ENCODE data around the gene ANO4.

Gene ANO4

DNA sequence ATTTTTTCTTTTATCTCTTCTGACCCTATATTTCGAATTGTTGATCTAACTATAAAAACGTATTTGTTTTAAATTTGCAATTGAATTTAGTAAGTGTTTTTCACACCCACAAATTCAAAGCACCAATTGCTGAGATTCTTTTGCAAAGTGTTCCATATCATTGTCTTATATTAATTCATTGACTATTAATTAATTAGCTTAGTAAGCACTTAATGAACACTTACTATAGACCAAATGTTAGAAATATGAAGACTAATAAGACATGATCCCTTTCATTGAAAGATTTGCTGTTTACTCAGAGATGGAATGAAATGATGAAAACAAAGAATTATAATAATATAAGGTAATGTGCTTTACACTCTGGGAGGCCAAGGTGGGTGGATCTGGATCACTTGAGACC lies 14.2 kb downstream of the ANO4 start:
- no peak for DNase-seq (ENCODE audit: low read depth)

DNA sequence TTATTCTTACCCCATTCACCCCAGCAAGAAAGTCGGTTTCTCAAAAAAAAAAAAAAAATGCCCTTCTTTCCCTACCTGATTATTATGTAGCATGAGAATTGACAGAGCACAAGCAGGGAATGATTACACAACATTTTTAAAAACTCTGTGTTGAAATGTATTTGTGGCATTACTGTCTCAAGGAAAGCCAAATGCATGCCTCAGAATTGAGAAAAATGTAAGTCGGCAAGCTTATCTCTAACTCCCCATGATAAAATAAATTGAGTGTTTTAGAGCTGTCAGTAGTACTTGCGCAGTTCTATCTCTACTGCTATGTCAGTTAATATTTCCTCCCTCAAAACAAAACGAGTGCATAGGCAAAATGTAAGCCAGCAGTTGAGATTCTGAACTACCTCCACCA lies 25.7 kb downstream of the ANO4 start:
- DNase-seq (ENCODE audit: low read depth): no peak

DNA sequence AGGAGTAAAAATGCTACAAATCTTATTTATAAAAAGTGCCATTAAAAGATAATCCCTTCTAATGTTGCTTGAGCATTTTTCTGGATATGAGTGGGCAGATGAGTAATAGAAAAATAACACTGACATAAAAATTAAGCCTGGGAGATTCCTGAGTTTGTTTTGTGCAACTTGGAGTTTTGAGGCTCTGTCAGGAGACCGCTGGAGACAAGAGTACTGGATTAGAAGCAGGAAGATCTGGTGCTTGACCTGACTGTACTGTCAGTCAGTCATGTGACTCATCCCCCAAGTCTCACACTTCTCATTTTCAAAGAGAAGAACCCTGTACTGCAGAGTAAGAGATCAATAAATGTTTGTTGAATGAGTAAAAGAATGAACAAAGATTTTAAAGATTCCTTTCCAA lies 29.4 kb downstream of the ANO4 start:
- no peak for DNase-seq (ENCODE audit: low read depth)

DNA sequence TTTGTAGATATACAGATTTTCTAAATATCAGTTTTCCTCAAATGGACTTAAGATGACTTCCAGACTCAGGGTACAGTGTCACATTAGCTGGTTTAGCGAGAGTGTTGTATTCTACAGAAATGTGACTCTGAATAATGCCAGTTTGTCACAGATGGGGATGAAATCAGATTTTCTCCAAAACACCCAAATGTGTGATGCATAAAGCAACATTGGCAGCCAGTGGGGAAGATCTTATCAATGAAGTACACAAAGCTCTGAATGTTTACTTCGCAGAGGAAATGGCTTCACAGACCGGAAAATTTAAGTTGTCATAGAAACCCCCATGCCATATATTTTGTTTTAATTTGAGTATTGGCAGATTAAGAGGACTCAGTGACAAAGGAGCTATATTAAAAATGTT lies 29.9 kb downstream of the ANO4 start:
- DNase-seq (ENCODE audit: low read depth): no peak

DNA sequence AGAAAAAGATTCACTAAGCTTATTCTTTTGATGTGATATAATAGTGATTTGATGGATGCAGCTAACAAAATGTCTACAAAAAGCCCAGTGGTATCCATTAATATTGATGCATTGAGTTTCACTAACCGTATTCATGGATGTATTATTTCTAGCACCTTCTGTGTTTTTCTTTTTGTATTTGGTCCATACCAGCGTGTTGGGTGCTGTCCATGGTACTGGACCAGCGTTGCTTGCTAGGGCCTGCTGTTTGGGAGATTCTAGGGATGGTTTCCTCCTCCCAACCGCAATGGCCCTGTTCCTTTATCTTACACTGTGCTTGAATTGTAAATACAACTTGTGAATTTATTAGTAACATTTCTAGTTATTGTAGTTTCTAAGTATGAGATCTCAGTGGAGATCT lies 31.7 kb downstream of the ANO4 start:
- DNase-seq (ENCODE audit: low read depth): no peak

DNA sequence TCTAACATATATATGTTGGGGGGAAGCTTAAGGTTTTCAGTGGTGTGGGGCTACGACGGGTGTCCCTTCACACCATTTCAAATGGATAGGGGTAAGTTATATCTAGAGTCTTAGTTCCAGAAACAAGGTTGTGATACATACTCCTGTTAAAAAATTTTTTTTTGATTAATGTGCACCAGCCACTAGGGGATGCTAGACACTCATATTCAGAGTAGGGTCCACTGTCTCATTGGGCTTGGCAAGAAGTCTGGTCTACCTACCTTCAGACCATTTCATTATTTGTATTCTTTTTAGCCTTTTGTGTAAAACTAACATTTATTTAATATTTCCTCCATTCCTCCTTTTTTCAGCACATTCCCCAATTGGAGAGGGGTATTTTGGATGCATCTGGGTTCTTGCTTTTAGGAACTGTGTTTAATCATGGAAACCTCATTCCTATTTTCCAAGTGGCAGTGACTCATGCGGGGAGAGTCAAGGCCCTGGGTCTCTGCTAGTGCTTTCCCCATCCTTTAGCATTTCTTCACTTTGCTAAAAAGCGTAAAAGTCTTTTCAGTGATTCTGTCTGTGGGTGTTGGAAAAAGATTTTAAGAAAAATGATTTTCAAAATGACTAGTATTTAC lies 33.4 kb downstream of the ANO4 start:
- DNase-seq (ENCODE audit: low read depth): no peak

DNA sequence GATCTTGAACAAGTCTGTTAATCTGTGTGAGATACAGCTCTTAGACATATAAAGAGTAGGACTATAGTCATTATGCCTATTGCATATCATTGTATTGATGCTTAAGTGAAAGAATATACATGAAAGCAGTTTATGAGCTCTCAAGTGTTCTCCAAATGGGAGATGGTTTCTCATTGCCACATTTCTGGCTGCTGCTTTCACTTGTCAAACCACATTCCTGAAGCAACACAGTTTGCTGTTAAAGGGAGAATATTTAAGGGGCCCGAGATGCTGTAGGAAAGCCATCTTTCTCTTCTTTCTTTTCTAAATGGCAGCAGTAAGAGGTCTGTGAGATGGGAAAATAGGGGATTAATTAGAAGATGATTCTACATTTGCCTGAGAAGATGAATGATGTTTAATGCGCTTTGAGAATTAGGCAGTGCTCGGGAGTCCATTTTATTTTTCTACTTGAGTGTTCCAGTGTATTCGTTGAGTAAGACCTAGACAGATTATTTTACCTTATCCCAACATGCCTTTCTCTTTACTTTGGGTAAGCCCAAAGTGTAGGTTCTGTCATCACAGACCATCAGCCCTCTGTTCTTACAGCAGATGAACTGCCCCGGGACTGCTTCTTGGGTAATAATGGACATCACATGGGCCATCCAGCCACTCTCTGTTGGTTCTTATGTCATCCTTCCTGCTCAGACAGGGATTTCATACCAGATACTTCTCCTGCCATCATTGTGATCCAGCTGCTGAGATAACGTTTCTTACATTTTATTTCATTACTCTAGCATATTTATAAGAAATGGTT lies 35.6 kb downstream of the ANO4 start:
- no peak for DNase-seq (ENCODE audit: low read depth)

DNA sequence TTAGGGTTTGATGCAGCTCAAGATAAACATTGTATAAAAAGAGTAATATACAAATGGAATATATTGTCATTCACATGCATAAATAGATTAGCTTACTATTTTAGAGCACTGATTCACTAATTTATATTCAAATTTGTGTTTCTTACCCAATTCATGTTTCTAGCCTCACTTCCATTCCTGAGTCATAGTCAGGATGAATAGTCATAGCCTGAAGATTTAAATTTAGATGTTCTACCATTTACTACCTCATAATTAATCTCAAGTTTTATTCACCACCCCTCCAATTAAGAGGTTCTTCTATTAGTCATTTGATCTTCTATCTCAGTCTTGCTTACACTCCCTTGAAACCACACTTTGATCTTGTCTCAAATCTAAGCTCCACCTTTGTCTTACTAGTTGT lies 38.7 kb downstream of the ANO4 start:
- DNase-seq (ENCODE audit: low read depth): no peak

DNA sequence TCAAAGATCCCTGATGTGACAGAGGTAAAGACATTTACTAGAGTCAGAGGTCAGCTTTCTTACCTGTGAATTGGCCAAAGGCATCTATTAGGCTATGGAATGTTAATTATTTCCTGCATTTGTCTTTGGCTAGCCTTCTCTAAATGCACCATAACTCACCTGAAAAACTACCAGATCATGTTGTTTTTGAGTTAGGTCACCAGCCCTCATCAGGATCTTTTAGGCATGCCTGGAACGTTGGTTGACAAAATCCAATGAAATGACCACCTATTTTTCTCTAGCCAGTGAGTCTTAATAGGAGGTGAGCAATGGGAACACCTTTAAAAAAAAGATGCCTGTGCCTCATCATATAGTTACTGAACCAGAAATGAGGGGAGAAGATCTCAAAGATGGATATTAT lies 46.2 kb downstream of the ANO4 start:
- no peak for DNase-seq (ENCODE audit: low read depth)

DNA sequence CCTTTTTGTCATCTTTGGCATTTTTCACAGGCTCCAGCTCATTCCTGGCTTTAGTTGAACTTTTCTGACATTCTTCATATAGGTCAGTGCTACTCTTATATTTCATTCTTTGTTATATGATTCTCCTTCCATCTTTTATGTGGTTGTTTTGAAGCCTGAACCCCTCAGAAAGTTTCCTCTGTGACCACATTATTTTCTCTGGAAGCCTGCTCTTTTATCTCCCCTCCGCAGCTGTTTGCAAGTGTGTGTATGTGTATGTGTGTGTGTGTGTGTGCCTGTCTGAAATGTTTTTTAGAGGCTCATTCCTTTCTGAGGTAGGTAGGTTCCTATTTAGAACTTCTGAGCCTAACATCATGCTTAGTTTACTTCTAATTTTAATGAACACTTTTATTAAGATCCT lies 47.6 kb downstream of the ANO4 start:
- no peak for DNase-seq (ENCODE audit: low read depth)

DNA sequence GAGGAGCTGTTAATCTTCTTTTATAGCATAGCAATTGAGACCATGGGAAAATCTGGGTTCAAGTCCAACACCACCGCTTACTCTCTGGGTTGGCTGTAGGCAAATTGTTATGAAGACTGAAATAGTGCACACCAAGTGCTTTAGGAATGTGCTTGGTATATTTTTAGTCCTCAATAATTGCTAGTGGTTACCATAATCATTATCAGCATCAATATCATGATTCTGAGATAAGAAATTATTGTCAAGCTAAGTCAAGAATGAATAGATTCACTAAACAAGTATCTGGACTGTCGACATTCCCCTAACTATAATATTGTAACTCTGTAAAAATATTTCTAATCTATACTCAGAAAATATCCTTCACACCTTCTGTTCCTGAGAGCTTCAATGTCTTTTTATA lies 48.5 kb downstream of the ANO4 start:
- DNase-seq (ENCODE audit: low read depth): no peak

DNA sequence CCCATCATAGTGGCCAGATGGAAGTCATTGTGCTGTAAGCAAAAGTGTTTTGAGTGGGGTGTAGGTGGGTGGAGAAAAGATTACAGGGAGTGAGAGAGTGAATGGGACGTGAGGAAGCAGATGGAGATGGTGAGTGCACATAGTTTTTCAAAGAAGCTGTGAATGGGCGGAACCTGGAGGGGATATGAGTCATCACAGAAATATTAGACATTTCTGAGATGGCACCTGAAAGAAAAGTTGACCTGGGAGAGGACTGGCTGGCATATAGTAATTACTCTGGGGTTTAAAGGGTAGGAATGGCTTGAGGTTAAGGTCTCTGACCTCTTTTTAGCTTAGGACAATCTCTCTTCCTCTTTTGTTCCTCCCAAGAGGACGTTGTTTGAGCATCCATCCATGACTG lies 50.5 kb downstream of the ANO4 start:
- DNase-seq (ENCODE audit: low read depth): no peak

DNA sequence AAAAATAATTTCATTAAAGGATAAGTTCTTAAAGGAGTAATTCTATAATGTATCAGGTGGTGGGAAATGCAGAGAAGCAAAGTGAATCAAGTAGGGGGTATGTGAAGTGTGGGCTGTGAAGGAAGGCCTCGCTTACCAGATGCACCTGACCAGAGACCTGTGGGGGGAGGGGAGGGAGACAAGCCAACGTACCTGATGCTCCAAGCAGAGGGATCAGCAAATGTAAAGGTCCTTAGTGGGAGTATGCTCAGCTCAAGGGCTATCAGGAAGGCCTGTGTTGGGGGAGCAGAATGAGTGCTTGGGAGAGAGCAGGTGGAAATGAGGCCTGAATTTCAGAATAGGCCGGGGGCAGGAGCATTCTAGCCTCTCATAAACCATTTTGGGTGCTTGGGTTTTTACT lies 57.1 kb downstream of the ANO4 start:
- DNase-seq (ENCODE audit: low read depth): no peak

DNA sequence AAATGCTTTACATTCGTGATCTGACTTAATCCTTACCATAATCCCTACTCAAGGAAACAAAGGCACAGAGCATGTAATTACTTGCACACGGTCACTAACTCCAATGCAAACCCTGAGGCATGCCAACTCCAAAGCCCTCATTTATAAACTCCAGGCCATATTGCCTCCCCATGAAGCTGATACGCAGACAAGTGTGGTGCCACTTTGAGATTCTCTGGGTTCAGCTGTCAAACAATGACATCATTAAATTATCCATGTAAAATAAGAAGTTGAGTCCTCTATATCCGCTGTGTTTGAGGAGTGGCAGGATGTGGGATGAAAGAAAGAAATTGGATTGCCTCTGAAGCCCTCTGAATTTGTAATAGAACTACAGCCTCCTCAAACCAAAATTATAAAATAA lies 62.8 kb downstream of the ANO4 start:
- DNase-seq (ENCODE audit: low read depth): no peak

DNA sequence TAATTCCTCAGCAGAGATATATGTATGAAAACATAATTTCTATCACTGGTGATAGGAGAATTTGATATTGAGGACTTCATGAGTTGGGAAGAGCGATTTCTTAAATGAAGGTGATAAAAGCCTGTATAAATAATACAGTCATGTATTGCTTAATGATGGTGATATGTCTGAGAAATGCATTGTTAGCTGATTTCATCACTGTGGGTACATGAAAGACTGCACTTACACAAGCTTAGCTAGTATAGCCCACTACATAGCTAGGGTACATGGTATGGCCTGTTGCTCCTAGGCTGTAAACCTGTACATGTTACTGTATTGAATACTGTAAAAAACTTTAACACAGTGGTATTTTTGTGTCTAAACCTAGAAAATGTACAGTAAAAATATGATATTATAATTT lies 63.4 kb downstream of the ANO4 start:
- DNase-seq (ENCODE audit: low read depth): no peak

DNA sequence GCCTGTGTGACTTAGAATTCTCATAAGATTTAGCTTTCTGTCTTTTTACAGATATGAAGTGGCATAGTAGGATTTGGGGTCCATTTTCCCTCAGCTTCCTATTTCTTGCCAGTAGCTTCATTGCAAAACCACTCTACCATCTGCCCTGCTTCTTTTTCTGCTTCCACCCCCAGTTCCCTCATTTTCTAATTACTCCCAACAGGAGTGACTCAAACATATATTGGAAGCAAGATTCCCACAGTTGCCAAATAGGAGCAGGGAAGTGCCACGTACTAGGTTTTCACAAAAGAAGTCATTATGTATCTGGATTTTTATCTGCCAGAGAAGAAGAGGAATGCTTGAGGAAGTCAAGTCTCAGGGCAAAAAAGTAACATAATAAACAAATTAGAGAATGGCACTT lies 64.1 kb downstream of the ANO4 start:
- no peak for DNase-seq (ENCODE audit: low read depth)

DNA sequence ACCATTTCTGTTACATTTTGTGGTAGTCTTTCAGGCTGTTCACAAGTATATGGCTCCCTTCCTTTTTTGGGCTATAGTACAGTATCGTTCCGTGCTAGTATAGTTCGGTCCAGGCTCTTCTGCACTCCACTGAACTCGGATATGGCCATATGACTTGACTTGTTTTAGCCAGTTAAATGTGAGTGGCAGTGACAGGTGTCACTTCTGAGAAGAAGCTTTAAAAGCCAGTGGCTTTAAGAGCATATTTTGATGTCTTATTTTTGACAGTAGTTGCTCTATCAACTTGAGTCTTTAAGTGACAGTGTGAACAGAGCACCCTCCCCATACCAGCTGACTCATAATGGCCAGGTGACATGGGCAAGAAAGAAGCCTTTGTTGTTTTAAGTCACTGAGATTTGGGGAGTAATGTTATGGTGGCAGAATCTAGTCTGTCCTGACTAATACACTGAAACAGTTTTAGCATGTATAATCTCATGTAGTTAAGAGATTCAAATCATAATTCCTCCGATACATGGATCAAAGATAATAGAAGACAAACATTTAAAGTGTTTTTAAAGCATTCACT lies 64.6 kb downstream of the ANO4 start:
- DNase-seq (ENCODE audit: low read depth): no peak

DNA sequence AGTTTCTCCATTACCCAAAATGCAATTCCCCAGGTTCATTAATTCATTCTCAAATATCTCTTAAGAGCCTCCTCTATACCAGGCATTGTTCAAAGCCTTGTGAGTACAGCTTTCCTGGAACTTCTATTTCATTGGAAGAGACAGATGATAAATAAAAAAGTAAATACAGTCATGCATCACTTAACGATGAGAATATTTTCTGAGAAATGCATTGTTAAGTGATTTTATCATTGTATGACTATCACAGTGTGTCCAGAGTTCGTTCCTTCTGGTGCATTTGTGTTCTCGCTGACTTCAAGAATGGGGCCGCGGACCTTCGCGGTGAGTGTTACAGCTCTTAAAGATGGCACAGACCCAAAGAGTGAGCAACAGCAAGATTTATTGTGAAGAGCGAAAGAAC lies 66.0 kb downstream of the ANO4 start:
- DNase-seq (ENCODE audit: low read depth): no peak

DNA sequence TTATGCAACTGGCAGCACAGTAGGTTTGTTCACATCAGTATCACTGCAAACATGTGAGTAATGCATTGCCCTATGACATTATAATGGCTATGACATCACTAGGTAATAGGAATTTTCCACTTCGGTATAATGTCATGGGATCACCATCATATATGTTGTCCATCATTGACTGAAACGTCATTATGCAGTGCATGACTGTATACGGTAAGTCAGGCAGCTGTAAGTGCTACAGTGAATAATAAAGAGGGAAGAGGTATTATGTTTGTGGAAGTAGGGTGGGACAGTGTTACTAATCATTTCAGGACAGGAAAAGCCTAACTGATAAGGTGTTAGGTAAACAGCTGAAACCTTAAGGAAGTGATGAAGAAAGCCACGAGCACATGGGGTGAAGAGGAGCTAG lies 68.1 kb downstream of the ANO4 start:
- DNase-seq (ENCODE audit: low read depth): no peak

DNA sequence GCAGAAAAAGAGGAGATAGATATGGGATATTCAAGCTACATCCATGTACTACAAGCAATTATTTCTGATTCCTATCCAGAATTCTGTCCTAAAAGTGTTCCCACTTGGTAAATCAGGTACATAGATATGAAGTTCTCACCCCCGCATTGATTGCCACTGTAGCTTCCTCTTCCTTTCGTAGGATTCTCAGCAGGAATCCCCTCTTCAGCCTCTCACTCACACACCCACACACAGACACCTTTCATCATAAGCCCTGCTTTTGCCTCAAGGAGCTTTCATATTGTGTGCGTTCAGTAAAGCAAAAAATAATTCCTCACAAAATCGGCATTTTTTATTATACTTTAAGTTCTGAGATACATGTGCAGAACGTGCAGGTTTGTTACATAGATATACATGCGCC lies 69.8 kb downstream of the ANO4 start:
- DNase-seq (ENCODE audit: low read depth): no peak

DNA sequence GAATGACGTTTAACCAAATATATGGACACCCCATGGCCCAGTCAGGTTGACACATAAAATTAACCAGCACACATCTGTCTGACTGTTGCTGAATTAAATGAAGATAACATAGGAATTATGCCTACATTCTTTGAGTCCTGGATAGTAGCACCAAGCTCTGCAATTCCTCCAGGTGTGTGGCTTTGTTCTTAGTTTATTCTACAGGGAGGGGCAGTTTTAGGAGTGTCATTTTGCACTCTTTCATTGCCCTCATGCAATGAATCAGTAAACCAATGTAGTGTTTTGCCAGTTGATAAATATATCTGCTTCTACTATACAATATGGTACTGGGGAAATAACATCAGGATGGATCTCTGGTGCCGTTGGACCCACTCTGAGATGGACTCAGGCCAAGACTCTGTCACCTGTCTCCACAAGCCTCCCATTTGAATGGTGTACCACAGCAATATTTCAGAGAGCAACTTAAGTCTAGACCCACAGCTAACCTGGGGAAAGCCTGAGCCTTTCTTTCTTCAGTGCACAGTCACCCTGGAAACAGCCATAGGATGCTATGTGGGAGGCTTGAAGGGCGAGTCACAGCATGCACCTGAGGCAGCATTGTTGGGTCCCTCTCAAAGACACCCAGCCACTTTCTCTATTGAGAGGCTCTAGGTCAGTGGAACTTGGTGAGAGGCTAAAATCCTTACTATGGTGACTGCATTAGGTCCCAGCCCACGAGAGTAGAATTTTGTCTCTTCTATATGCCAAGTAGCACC lies 73.2 kb downstream of the ANO4 start:
- no peak for DNase-seq (ENCODE audit: low read depth)

DNA sequence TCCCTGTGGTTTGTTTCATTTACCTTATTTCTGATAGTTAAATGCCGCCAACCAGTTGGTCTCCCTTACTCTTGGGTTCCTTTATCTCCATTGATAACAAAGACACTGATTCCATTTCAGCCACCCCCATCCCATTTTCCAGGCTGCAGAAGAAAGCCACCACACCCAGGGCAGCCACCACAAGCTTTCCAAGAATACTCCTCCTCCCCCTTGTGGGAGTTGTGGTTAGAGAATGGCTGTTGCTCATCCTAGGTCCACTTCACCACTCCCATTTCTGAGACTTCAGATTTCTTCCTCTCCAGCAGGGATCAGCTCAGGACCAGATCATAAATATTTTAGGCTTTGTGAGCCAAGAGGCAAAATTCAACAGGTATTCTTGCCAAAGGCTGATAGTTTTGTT lies 73.9 kb downstream of the ANO4 start:
- peak; percentile 17 for DNase-seq (ENCODE audit: low read depth)

DNA sequence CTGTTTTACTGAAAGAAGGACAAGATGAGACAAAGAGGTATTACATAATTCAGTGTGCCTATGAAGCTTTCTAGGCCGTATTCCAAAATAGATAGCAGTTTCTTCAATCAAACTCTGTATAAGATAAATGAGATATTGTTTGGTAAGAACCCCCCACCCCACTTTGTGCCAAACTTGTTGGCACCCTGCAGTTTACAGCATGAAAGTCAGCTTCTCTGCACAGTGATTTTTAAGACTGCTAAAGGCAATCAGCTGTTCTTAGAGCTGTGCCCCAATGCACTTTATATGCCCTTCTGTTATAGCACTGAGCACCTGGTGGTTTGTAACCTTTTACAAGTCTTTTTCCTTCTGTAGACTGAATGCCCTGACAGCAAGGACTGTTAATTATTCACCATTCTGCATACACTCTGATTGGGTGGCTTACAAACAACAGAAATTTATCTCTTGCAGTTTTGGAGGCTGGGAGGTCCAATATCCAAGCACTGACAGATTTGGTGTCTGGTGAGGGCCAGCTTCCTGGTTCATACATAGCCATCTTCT lies 76.7 kb downstream of the ANO4 start:
- DNase-seq (ENCODE audit: low read depth): no peak

Data from non-pigmented ciliary epithelial cell (primary cell).